Upper lobe of left lung (tissue), 4 donors: ENCODE results near the gene PCIF1.

Experiments
- EP300 ChIP-seq, 4 donors: sonication (generic); formaldehyde crosslinking; IDR thresholded peaks; one replicate each; pipeline ENCODE4 v1.5.1; 2017; ENCODE audit warnings: antibody characterized with exemption in 4 of 4, control low read depth in 2 of 4
- TF ChIP-seq, protein P1 (sequence below), 6 experiments: fragments of 450-650 bp in 4 of 6; fragments of 200-600 bp in 2 of 6; sonication (generic) in 2 of 6; IDR thresholded peaks; one replicate each; pipeline ENCODE4 v1.5.1; 2016 to 2019; ENCODE audit warnings: antibody characterized with exemption in 6 of 6

DNA sequence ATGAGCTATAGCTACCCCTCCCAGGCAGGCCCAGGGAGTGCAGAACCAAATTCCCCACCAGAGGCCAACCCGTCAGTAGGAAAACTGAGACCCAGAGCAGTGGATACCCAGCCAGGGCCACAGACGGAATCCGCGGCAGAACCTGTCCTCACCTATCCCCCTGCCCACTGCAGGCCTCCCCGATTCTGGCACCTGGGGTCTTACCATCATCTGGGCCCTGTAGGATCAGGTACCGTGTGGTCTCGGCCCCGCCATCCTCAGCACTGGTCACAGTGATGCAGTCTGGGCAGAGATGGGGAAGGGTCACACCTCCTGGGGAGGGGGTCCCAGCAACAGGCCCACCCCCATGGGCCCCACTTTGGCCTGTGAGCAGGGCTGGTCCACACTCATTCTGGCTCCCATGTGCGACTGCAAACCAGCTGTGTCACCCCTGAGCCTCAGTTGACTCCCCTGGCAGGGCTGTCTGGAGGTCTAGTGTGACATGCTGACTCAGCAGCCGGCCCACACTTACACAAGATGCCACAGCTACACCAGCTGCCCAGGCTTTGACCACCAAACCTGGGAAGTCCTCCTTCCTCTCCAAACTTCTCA lies 33.7 kb downstream of the PCIF1 start:
- TF ChIP-seq, protein P1, sequence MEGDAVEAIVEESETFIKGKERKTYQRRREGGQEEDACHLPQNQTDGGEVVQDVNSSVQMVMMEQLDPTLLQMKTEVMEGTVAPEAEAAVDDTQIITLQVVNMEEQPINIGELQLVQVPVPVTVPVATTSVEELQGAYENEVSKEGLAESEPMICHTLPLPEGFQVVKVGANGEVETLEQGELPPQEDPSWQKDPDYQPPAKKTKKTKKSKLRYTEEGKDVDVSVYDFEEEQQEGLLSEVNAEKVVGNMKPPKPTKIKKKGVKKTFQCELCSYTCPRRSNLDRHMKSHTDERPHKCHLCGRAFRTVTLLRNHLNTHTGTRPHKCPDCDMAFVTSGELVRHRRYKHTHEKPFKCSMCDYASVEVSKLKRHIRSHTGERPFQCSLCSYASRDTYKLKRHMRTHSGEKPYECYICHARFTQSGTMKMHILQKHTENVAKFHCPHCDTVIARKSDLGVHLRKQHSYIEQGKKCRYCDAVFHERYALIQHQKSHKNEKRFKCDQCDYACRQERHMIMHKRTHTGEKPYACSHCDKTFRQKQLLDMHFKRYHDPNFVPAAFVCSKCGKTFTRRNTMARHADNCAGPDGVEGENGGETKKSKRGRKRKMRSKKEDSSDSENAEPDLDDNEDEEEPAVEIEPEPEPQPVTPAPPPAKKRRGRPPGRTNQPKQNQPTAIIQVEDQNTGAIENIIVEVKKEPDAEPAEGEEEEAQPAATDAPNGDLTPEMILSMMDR (IDR thresholded peaks at IDR 0.05): no peak
- TF ChIP-seq EP300 (IDR thresholded peaks at IDR 0.05): no peak
